ENCODE data around the gene CHST7.

CHST7 gene

GRCh38 chrX:46627711-46628419 lies 54.3 kb downstream of the CHST7 start:
- H3K27ac ChIP-seq, result peak overlapping the region; percentile 62
- TF ChIP-seq CTCF (conservative IDR thresholded peaks at IDR 0.05) (no peak), ZFX (IDR thresholded peaks at IDR 0.05) (no peak)

- TF ChIP-seq ZFX (IDR thresholded peaks at IDR 0.05), result no peak
- TF ChIP-seq CTCF (conservative IDR thresholded peaks at IDR 0.05), result no peak
- peak overlapping the region; percentile 62 for H3K27ac ChIP-seq
Observed at GRCh38 chrX:46628460-46629371, 55.2 kb downstream of the CHST7 start.

DNA sequence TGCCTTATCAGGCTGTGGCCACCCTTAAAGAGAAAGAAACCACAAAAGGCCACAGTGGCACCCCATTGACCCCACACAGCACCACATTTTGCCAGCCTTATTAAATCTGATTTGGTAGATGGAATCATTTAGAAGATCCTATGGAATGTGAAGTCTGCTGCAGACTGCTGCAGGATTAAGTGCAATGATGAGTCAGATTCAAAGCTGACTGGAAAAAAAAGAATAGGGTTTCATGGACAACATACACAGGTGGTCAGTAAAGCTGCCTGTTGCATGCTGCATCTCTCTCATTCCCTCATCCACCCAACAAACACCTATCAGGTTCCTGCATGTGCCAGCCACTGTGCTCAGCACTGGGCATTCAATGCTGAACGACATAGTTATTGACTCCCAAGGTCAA lies 56.6 kb downstream of the CHST7 start:
- no peak overlapping the region for H3K27ac ChIP-seq
- TF ChIP-seq ZFX (IDR thresholded peaks at IDR 0.05), result no peak
- TF ChIP-seq CTCF (conservative IDR thresholded peaks at IDR 0.05), result no peak

DNA sequence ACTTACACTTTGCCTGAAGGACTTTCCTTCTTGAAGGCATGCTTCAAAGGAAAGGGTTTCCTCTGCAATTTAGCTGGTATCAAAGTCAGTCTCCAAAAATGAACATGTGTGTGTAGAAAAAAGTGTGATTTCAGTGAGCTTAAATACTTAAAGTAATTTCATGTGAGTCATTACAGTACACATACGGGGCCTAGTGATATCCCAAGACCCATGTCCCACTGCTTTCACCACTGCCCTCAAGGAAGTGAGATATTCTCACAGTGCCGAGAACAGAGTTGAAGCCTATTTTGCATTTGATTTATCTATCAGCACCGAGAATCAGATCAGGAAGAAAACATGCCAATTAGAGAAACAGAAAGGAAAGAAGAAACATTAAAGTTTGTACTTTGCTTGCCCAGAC lies 61.0 kb downstream of the CHST7 start:
- TF ChIP-seq ZFX (IDR thresholded peaks at IDR 0.05) (no peak), CTCF (conservative IDR thresholded peaks at IDR 0.05) (no peak)
- no peak overlapping the region for H3K27ac ChIP-seq

DNA sequence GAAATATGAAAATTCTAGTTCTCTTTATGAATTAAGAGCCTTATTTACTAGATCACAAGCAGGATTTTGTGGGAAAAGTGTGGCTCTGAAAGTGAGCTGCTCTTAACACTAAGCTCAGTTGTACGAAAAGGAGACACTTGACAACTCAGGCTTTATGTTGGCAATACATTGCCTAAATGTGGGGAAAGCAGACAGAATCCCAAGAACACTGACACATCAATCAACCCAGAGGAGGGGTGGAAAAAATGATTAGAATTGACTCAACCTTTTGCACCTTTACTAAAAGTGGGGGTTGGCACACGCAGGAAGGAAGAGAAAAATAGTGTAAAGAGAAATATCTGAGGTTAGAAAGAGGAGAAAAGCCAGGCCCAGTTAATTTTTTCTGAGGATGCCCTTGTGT lies 61.6 kb downstream of the CHST7 start:
- H3K27ac ChIP-seq, result no peak overlapping the region
- no peak for TF ChIP-seq CTCF (conservative IDR thresholded peaks at IDR 0.05)

- TF ChIP-seq CTCF (conservative IDR thresholded peaks at IDR 0.05), result no peak
- TF ChIP-seq ZFX (IDR thresholded peaks at IDR 0.05), result no peak
Observed at GRCh38 chrX:46636223-46636622, 62.7 kb downstream of the CHST7 start.

GRCh38 chrX:46637938-46638337 lies 64.4 kb downstream of the CHST7 start:
- no peak overlapping the region for H3K27ac ChIP-seq
- no peak for TF ChIP-seq ZFX (IDR thresholded peaks at IDR 0.05)
- TF ChIP-seq CTCF (conservative IDR thresholded peaks at IDR 0.05), result no peak

More at GRCh38 chrX:46636223-46636622, 62.7 kb downstream of the CHST7 start:
- no peak overlapping the region for H3K27ac ChIP-seq
